Measurements from ENCODE around the gene IMP4.
A peak's percentile ranks its signal among the peaks of the same experiment; 100 is the strongest.
"Not testable (repeated sequence)": the region's sequence is repeated elsewhere in the genome, so short reads cannot be mapped to it uniquely, and the experiment has no call there.

IMP4 gene

GRCh38 chr2:130342533-130343275 lies at the start of gene IMP4:
Gene IMP4, plus strand, starts transcription at chr2:130342897. Its CDS starts 36 bp downstream, at chr2:130342933.
- DNase-seq = peak; percentile 98 to 99

GRCh38 chr2:130300258-130300969 lies 42.3 kb upstream of the IMP4 start:
- no peak for DNase-seq

GRCh38 chr2:130300970-130301348 lies 41.7 kb upstream of the IMP4 start:
- no peak for DNase-seq

GRCh38 chr2:130302164-130302886 lies 40.4 kb upstream of the IMP4 start:
- no peak for DNase-seq

DNA sequence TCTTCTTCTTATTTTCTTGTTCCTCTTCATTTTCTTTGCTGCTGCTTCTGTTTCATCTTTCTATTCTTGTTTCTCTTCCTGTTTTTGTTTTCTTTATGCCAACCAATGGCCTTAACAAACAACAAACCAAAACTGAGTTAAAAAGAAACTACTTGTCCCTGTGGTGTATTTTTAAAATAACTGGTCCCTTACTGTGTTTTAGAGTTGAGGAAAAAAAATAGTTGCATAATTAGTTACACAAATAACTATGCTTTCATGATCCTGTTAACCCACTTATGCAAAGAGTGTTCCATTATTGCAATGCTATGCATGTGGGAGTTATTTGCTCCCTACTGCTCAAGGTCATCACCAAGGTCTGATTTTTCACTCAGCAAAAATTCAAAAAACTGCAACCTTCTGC lies 39.5 kb upstream of the IMP4 start:
- no peak for DNase-seq

- DNase-seq = no peak
Observed at GRCh38 chr2:130304726-130305125, 38.0 kb upstream of the IMP4 start.

- no peak for DNase-seq
Observed at GRCh38 chr2:130307850-130308249, 34.8 kb upstream of the IMP4 start.

DNA sequence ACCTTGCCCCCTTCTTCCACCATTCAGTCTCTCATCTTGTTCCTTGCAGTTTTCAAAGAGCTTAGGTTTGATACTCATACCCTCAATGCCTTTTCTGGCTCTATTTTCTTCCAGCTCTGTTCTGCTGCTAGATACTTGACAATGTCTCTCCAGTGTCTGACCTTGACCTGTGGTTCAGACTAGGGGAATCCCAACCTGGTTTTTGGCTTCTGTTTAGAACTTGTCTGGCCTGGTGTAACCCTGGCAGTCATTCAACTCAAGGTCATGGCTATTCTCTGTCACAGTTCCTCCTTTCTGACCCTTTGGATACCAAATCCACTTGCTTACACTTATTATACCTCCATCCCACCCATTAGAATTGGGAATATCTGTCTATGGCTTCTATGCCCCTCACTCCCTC lies 31.8 kb upstream of the IMP4 start:
- no peak for DNase-seq

DNA sequence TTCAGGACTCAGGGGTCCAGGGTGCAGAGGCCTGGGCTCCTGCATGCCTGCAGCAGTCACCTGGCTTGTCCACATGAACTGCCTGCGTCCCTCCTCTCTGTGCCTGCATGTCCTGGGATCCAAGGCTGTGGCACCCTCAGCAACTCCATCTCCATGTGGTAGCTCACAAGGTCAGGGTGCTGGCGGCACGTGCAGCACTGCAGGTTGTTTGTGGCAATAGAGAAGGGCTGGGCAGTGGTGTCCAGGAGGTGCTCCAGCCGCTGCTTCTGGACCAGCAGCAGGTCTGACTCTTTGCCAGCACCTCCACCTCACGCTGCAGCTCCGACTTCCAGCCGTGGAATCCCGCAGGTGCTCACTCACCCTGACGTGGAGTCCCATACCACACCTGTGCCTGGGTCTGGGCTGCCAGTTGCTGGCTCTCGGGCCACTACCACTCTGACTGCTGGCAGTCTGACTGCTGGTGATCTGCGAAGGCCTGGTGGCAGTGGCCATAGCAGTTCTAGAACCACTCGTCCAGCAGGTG lies 28.8 kb upstream of the IMP4 start:
- DNase-seq = no peak

DNA sequence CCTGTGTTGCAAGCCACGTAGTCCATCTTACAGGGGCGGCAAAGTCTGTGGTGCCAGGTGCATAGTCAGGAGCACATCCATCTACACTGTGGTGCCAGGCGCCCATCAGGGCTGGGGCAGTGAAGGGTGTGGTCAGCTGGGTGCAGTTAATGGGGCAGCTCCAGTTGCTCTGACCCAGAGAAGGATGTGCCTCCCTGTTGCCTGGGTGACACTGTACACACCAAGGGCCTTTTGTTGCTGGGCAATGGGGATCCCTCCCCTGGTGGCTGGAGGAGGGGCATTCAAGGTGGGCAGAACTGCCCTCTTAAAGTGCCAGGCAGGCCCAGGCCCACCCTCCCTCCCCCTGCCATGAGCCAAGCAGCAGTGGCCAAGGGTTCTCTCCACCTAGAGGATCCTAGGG lies 28.3 kb upstream of the IMP4 start:
- no peak for DNase-seq

- no peak for DNase-seq
Observed at GRCh38 chr2:130316596-130316995, 26.1 kb upstream of the IMP4 start.

DNA sequence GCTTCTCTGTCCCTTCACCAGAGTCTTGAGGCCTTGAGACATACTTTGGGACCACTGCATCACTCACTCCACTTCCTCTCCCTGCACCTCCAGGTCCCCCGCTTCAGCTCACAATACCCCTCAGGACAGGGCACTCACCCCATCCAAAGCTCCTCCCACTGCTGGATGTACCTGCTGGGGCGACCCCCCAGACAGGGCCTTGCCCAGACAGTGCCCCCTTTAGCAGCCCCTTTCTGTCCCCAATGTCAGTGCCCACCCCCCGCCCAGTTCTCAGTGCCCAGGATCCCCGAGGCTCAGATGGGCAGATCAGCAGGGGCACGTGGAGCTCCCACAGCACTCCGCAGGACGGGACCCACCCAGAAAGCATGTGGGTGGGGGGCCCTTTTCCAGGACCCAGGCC lies 23.8 kb upstream of the IMP4 start:
- no peak for DNase-seq

GRCh38 chr2:130319536-130319935 lies 23.2 kb upstream of the IMP4 start:
- DNase-seq = no peak

- no peak for DNase-seq
Observed at GRCh38 chr2:130327703-130328527, 14.8 kb upstream of the IMP4 start.

DNA sequence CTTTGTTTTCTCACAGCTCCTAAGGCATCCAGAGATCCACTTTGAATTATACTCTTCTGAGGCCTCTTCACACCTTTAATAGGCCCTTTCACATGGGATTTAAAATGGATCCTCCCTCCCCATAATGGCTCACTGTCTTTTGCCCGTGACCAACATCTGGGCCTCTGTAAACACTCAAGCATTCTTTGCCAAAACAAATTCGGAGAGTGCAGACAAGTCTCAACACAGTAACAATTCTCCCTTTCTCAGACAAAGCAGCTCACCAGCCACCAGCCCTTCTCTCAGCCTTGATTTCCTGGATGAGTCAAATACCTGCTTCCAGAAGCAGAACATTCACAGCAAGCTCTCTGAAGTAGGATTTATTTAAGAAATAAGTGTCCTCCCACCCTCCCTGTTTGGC lies 14.0 kb upstream of the IMP4 start:
- no peak for DNase-seq

DNA sequence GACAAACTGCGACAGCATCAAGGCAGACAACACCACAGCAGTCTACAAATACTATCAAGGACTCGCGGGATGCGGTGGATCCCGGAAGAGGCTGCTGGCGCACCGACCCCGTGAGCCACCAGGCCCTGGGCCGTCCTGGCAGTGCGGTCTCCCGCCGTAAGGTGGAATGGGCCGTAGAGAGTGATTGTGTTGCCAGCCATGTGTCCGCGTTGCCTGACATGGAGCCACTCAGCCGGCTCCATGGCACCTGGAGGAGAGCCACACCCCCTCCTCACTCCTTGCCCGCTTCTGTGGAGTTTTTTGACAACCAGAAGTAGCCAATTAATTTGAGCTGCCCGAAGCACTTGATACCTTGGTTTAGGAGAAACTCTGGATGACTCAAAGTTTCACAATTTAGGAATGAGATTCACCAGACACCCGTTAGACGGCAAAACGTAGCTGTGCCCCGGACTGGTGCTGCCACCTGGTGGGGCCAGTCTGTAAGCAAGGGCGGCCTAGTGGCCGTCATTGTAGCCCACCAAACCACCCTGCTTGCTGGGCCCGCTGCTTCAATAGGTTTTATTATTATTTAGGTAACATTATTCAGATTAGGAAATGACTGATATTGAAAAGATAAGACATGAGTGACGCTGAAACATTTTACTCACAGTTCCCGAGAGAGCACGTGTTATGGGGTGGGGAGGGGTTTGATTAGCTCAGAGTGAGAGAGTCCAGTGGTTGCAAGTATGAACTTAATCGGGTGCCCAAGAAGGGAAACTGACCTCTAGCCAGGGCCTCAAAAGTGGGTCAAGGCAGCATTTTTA lies 10.2 kb upstream of the IMP4 start:
- peak; percentile 63 to 80 for DNase-seq

DNA sequence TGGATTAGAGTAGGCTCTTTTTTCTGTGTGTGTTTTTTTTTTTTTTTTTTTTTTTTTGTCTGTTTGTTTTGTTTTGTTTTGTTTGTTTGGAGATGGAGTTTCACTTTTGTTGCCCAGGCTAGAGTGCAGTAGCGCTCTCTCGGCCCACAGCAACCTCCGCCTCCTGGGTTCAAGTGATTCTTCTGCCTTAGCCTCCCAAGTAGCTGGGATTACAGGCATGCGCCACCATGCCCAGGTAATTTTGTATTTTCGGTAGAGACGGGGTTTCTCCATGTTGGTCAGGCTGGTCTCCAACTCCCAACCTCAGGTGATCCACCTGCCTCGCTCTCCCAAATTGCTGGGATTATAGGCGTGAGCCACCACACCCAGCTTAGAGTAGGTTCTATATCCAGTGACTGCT lies 9.4 kb upstream of the IMP4 start:
- DNase-seq = not testable (repeated sequence)

DNA sequence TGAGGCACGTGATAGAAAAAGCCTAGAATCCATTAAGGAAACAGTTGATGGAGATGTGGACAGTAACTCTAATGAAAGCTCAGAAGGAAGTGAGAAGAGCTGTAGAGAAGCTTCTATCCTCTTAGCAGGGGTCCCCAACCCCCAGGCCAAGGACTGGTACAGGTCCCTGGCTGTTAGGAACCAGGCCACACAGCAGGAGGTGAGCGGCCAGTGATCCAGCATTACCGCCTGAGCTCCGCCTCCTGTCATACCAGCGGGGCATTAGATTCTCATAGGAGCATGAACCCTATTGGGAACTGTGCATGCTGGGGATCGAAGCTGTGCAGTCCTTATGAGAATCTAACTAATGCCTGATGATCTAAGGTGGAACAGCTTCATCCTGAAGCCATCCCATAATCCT lies 8.7 kb upstream of the IMP4 start:
- no peak for DNase-seq

- DNase-seq = no peak
Observed at GRCh38 chr2:130335226-130335625, 7.5 kb upstream of the IMP4 start.

GRCh38 chr2:130336150-130336876 lies 6.4 kb upstream of the IMP4 start:
- no peak for DNase-seq

Data from inflammatory macrophage treated with lipopolysaccharide for 1 hour (primary cell).